ENCODE data around the gene ZNF101.

DNA sequence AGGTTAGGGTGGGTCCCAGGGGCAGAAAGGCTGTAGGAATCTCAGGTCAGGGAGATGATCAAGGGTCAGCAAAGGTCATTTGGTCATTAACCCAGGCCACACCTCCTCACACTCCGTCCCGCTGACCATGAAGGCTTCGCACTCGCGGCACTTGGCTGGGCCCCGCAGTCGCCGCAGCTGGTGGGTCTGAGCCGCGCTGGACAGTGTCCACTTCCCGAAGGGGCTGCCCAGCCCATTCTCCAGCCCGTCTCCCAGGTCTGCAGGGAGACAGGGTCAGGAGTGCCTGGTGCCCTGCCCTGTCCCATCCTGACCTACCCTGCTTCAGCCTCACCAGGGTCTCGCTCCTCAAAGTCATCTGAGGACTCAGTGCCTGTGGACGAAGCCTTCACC lies 33.3 kb upstream of the ZNF101 start:
- TF ChIP-seq, protein P1, sequence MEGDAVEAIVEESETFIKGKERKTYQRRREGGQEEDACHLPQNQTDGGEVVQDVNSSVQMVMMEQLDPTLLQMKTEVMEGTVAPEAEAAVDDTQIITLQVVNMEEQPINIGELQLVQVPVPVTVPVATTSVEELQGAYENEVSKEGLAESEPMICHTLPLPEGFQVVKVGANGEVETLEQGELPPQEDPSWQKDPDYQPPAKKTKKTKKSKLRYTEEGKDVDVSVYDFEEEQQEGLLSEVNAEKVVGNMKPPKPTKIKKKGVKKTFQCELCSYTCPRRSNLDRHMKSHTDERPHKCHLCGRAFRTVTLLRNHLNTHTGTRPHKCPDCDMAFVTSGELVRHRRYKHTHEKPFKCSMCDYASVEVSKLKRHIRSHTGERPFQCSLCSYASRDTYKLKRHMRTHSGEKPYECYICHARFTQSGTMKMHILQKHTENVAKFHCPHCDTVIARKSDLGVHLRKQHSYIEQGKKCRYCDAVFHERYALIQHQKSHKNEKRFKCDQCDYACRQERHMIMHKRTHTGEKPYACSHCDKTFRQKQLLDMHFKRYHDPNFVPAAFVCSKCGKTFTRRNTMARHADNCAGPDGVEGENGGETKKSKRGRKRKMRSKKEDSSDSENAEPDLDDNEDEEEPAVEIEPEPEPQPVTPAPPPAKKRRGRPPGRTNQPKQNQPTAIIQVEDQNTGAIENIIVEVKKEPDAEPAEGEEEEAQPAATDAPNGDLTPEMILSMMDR (IDR thresholded peaks at IDR 0.05; ENCODE audit: poor library complexity, severe bottlenecking) = no peak
- TF ChIP-seq, protein P2, sequence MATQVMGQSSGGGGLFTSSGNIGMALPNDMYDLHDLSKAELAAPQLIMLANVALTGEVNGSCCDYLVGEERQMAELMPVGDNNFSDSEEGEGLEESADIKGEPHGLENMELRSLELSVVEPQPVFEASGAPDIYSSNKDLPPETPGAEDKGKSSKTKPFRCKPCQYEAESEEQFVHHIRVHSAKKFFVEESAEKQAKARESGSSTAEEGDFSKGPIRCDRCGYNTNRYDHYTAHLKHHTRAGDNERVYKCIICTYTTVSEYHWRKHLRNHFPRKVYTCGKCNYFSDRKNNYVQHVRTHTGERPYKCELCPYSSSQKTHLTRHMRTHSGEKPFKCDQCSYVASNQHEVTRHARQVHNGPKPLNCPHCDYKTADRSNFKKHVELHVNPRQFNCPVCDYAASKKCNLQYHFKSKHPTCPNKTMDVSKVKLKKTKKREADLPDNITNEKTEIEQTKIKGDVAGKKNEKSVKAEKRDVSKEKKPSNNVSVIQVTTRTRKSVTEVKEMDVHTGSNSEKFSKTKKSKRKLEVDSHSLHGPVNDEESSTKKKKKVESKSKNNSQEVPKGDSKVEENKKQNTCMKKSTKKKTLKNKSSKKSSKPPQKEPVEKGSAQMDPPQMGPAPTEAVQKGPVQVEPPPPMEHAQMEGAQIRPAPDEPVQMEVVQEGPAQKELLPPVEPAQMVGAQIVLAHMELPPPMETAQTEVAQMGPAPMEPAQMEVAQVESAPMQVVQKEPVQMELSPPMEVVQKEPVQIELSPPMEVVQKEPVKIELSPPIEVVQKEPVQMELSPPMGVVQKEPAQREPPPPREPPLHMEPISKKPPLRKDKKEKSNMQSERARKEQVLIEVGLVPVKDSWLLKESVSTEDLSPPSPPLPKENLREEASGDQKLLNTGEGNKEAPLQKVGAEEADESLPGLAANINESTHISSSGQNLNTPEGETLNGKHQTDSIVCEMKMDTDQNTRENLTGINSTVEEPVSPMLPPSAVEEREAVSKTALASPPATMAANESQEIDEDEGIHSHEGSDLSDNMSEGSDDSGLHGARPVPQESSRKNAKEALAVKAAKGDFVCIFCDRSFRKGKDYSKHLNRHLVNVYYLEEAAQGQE (IDR thresholded peaks at IDR 0.05; ENCODE audit: borderline replicate concordance) = no peak
- no peak for TF ChIP-seq EP300 (conservative IDR thresholded peaks at IDR 0.05; ENCODE audit: poor library complexity, severe bottlenecking)
- no peak for TF ChIP-seq SMC3 (conservative IDR thresholded peaks at IDR 0.05; ENCODE audit: poor library complexity)
- TF ChIP-seq MXI1 (conservative IDR thresholded peaks at IDR 0.05; ENCODE audit: poor library complexity, severe bottlenecking) = no peak
- TF ChIP-seq RAD21 (conservative IDR thresholded peaks at IDR 0.05) = no peak
- TF ChIP-seq EZH2 (IDR thresholded peaks at IDR 0.05; ENCODE audit: borderline replicate concordance, insufficient read depth, low read length, poor library complexity, severe bottlenecking) = no peak
